HG03342 (cell line): ENCODE measurements around the gene UFSP1.
A peak's percentile ranks its signal among the peaks of the same experiment; 100 is the strongest.

Source experiments
- ATAC-seq: cut with Tn5 transposase; IDR thresholded peaks from one replicate; pipeline ENCODE4 v1.9.1; 2021; ENCODE audit warnings: mild to moderate bottlenecking, moderate library complexity; ENCODE audit not compliant: unreplicated experiment

UFSP1 gene

DNA sequence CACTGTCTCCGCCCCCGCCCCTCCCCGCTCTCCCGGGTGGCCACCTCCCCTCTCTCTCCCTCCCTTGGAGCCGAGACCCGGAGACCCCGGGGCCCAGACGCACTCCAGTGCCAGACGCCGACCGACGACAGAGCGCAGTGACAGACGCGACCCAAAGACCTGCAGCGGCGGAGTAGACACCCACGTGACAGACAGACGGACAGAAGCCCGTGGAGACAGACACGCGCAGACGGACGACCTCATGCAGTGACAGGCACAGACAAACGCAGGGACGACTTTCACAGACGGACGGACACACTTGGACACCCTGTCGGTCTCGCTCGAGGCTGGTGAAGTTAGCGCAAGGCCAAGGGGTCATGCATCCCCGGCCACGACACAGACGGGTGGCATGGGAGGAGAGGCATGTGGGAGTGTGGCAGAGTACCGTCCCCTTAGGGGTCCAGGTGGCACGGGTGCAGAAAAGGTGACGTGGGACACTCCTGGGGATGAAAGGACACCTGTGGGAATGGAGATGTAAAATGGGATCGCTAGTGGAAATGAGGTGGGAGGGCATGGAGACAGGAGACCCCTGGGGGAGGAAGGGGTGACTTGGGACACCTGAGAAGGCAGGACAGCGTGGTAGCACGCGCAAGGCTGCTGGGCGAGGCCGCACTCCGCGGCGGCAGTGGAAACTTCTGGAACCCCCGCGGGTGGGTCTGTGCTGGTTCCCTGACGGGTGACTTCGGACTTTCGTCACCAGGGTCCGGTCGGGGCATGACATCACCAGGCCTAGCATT is 6.6 kb upstream of the UFSP1 start:
- ATAC-seq: no peak

GRCh38 chr7:100895701-100895955 is 6.1 kb upstream of the UFSP1 start, which contains the start of gene ACHE:
TSS of gene ACHE (minus strand) at chr7:100895888. CDS start at chr7:100894232, 1,656 bp downstream.
- no peak for ATAC-seq

DNA sequence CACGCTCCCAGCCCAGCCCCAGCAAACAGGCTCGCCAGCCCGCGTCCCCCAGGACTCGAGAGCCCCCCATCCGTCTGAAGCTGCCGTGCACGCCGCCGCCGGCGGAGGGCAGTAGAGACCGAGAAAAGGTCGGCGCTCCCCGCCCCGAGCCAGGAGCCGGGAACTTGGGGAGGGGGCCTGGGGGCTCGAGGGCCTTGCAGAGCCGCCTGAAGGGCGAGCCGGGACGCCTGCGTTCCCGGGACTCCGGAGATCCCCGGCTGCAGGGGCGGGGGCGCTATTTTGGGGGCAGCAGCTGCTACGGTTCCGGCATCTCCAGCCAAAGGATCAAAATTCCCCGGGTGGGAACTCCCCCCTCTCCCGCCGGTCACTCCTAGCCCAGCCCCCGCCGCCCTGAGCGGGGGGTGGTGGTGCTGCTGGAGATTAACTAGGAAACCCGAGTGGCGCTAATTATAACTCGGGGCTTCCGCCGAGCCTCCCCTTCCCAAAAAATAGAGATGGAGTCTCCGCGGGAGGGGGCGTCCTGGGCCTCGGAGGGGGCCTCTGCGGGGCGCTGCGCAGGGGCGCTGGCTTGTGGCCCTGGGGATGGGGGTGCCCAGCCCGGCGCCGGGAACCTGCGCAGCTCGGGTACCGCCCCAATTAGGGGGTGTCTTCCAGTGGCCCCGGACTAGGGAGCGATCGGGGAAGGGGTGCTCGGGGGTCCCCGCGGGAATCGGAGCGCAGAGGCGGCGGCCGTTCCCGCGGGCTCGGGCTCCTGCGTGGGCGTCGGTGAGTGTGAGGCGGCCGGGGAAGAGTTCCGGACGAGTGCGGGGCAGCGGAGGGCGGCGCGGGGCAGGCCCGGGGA is 5.6 kb upstream of the UFSP1 start:
- ATAC-seq: no peak

GRCh38 chr7:100893910-100894721 is 4.6 kb upstream of the UFSP1 start:
- no peak for ATAC-seq

GRCh38 chr7:100893318-100893895 is 3.9 kb upstream of the UFSP1 start:
- no peak for ATAC-seq

GRCh38 chr7:100892364-100893317 is 3.1 kb upstream of the UFSP1 start:
- no peak for ATAC-seq

DNA sequence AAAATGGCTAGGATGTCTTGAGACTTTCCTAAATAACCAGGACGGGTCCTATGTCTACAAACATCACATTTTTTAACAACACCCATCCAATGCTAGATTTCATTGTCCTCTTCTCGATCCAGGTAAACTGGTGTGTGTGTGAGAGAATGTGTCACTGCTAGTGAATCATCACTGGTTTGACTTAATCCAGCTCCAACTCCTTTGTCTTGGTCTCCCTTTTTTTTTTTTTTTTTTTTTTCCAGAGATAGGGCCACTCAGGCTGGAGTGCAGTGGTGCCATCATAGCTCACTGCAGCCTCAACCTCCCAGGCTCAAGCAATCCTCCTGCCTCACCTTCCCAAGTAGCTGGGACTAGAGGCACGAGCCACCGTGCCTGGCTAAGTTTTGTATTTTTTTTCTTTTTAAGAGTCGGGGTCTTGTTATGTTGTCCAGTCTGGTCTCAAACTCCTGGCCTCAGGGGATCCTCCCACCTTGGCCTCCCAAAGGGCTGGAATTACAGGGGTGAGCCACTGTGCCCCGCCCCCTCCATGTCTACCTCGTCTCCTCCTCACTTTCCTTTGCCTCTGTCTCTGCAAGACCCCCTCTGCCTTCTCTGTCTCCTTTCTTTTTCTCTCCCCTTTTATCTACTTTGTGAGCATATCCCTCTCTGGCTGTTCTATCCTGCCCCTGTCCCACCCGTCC is 2.2 kb upstream of the UFSP1 start:
- no peak for ATAC-seq

GRCh38 chr7:100890653-100891567 is 1.4 kb upstream of the UFSP1 start:
- ATAC-seq: no peak

DNA sequence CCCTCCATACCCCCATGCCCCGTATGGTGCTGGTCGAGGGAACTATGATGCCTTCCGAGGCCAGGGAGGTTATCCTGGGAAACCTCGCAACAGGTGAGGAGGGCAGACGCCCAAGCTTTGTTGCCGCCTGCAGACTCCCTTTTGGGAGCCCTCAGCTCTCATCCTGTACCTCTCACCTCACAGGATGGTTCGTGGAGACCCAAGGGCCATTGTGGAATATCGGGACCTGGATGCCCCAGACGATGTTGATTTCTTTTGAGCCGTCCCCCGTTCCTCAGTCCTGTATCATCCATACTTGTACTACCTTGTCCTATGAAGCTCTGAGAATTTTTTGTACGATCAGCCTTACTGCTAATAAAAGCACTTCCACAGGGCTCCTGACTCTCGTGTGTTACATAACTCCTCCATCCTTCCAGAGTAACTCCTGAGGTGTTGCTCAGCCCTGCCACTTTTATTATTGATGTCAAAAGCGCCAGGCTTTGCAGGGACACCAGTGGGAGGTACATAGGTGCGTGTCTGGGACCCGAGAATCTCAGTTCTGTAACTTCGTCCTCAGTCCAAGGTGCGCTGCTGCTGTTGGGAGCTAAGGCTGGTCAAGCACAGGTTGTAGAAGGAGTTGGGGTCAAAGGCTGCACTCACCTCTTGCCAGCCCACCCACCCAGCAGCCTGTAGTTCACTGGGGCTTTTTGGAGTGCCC is 1.1 kb downstream of the UFSP1 start:
- ATAC-seq: no peak

GRCh38 chr7:100887516-100888290 is 1.8 kb downstream of the UFSP1 start:
- ATAC-seq: peak; percentile 42

GRCh38 chr7:100886936-100887515 is 2.5 kb downstream of the UFSP1 start:
- ATAC-seq: no peak

GRCh38 chr7:100886142-100886935 is 3.2 kb downstream of the UFSP1 start:
- no peak for ATAC-seq

GRCh38 chr7:100885440-100886141 is 3.9 kb downstream of the UFSP1 start:
- no peak for ATAC-seq

DNA sequence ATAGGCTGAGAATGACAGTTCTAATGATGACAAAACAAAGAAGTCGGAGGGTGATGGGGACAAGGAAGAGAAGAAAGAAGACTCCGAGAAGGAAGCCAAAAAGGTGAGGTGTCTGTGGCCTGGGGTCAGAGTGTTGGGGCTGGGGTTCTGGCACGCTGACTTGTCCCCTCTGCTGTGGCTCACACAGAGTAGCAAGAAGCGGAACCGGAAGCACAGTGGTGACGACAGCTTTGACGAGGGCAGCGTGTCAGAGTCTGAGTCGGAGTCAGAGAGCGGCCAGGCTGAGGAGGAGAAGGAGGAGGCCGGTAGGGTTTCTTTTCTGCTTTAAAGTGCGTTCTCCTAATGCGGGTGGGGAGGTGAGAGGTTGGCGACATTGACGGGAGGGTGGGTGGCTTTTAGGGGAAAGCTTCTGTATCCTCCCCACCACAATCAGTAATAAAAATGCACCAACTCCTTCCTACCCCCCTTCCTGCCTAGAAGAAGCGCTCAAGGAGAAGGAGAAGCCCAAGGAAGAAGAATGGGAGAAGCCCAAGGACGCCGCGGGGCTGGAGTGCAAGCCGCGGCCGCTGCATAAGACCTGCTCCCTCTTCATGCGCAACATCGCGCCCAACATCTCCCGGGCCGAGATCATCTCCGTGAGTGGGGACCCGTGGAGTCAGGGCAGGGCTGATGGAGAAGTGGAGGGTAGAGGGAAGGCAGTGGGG is 4.6 kb downstream of the UFSP1 start:
- ATAC-seq: no peak
